Kasumi-1 (cell line): Measurements from ENCODE around the gene OPN5.

Experiments
- DNase-seq, 2 experiments: peaks; one replicate each; lab custom pipeline; 2025; lab: John Stamatoyannopoulos, UW

OPN5 gene

DNA sequence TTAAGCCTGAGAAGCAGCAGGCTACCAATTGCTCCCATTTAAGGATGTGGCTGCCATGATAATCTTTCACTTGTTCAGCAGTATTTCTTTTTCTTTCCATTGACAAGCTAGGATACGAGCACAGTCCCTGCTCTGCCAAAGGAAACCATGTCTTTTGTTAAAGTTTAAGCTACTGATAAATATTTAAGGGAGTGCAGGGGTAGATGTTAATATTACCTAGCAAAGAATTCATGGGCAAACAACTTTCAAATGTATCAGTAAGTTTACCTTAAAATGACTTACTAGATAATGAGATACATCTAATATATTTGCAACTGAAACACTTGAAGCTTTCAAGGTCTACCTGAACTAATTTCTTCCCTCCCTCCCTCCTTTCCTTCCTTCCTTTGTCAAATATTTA, 77.3 kb downstream of the OPN5 start:
- no peak for DNase-seq

DNA sequence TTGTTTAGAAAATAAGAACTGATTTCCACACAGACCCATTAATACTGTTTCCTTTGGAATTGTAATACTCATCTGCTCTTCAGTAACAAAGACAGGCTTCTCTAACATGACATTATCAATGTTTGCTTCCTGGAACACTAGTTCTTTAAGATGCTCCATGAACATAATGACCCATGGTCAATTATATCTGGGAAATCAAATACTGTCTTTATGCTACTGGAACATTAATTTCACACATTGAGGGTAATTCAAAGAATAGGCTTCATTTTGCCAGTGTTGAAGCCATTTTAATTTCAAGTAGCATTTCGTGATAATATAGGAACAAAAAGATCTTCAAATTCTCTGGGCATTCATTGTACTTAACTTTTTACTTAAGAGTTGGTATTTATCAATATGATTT, 80.9 kb downstream of the OPN5 start:
- no peak for DNase-seq

DNA sequence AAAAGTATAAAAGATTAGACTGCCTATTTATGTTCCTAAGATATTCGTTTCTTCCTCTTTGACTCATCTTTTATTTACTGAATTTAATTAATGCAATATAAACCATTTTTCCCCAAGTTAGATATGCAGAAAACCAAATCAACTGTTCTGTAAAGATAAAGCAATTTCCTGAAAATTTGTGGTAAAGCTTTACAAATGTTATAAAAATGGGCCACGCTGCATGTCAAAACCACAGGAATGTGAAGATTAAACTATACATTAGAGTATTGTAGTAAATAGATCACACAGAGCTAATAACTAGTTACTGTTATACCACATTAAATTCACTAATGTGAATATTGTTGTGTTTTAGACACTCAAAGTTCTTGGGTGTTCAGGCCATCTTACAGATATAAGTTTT, 83.4 kb downstream of the OPN5 start:
- no peak for DNase-seq

DNA sequence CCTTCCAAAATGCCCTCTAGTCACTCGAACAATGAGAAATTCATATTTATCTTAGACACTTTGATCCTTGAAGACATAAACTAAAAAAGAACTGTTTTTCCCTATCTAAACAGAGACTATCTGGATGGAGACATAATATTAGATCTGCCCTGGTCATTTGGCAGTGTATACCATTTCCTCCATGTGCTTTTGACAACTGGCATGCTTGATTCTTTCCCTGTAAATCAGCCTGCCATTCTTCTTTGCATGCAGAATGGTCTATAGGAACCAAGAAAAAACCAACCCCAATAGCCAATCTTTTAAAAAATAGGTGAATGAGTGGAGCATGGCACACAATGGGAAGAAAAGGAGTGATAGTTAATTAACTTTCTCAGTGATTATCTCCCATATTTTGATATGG, 93.8 kb downstream of the OPN5 start:
- no peak for DNase-seq
